GM12891 (cell line): ENCODE measurements around the gene C6orf136.

Experiments
- POLR2A ChIP-seq: IDR thresholded peaks from 2 replicates; pipeline ENCODE4 v1.6.1; 2011; ENCODE audit warnings: low read depth, low read length, control low read depth
- POU2F2 ChIP-seq: IDR thresholded peaks from 2 replicates; pipeline ENCODE4 v1.6.1; 2011; ENCODE audit warnings: low read depth, mild to moderate bottlenecking, control low read depth, low read length, moderate library complexity
- SPI1 ChIP-seq: IDR thresholded peaks from 2 replicates; pipeline ENCODE4 v1.6.1; 2011; ENCODE audit warnings: low read depth, low read length, control low read depth
- TAF1 ChIP-seq: IDR thresholded peaks from 2 replicates; pipeline ENCODE4 v1.6.1; 2011; ENCODE audit warnings: low read depth, low read length, control low read depth

DNA sequence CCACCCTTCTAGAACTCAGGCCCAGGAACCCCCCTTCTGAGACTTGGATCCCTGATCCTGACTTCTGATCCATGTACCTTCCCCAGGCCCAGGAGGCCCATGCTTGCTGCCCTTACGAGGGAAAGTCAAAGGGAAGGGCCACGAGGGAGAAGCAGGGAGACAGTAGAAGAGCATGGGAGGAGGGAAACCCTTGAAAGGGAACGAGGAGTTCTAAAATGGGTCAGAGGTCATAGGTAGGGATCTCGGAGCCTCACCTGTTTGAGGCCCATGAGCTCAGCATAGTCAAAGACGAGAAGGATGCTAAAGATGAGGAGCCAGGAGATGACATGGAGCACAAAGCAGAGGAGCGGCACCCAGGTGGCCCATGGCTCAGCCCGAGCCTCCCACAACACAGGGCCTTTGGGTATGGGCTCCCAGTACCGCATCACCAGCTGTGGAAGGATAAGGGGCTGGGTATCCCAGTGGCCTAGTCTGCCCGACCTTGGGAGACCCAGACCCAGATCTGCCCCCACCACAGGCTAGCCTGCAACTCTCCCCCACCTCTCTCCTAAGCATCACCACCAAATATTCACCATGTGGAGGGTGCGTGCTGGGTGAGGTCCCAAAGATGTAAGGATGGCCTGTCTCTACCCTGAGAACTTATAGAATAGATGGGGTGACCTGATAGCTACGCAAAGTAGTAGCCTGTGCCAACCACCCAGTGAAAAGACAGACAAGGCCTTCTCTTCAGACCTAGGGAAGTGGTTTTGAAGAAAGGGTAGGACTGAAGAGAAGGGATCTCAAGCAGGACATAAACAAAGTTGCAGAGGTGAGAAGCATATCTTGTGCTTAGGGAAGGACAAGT, 42.3 kb downstream of the C6orf136 start:
- no peak for TF ChIP-seq SPI1
- TF ChIP-seq POLR2A = no peak
- no peak for TF ChIP-seq POU2F2
- no peak for TF ChIP-seq TAF1
